Trophoblast cell (in vitro differentiated cells and primary cell): ENCODE measurements around the gene DNMT1.
A peak's percentile ranks its signal among the peaks of the same experiment; 100 is the strongest.

ENCODE experiments used
- DNase-seq, 2 donors: peaks; one replicate each; pipeline ENCODE4 v3.0.0-alpha.2; 2016
- H2AFZ ChIP-seq: 2 replicates; pipeline ENCODE4 v1.6.1; 2013; ENCODE audit warnings: low read length, moderate library complexity, mild to moderate bottlenecking; ENCODE audit not compliant: insufficient read depth, poor library complexity
- H2AK5ac ChIP-seq: 2 replicates; pipeline ENCODE4 v1.6.1; 2013; ENCODE audit warnings: mild to moderate bottlenecking, low read length
- H2BK120ac ChIP-seq: 2 replicates; pipeline ENCODE4 v1.6.1; 2013; ENCODE audit warnings: low read length, mild to moderate bottlenecking, moderate library complexity; ENCODE audit not compliant: insufficient read depth, poor library complexity
- H2BK12ac ChIP-seq: 2 replicates; pipeline ENCODE4 v1.6.1; 2013; ENCODE audit warnings: mild to moderate bottlenecking, low read length, moderate library complexity
- H2BK5ac ChIP-seq: 2 replicates; pipeline ENCODE4 v1.6.1; 2013; ENCODE audit warnings: low read length, low read depth, moderate library complexity, mild to moderate bottlenecking; ENCODE audit not compliant: poor library complexity
- H3K14ac ChIP-seq: 2 replicates; pipeline ENCODE4 v1.6.1; 2013; ENCODE audit warnings: mild to moderate bottlenecking, low read length
- H3K18ac ChIP-seq: 2 replicates; pipeline ENCODE4 v1.6.1; 2013; ENCODE audit warnings: mild to moderate bottlenecking, low read length
- H3K23ac ChIP-seq: 2 replicates; pipeline ENCODE4 v1.6.1; 2013; ENCODE audit warnings: low read length
- H3K27ac ChIP-seq: 2 replicates; pipeline ENCODE4 v1.5.1; 2013; ENCODE audit warnings: low read depth, mild to moderate bottlenecking, inconsistent platforms, low read length, moderate library complexity
- H3K27me3 ChIP-seq: 2 replicates; pipeline ENCODE4 v1.6.1; 2013; ENCODE audit warnings: inconsistent platforms, mild to moderate bottlenecking, low read length, moderate library complexity; ENCODE audit not compliant: insufficient read depth
- H3K36me3 ChIP-seq, 2 experiments: 1 replicate in 1 of 2; 2 replicates in 1 of 2; pipeline ENCODE4 v1.6.1; 2013; ENCODE audit warnings: low read length in 2 of 2, mild to moderate bottlenecking in 2 of 2, moderate library complexity in 1 of 2; ENCODE audit not compliant: insufficient read depth in 2 of 2, control insufficient read depth in 1 of 2
- H3K4ac ChIP-seq: 2 replicates; pipeline ENCODE4 v1.6.1; 2013; ENCODE audit warnings: low read depth, mild to moderate bottlenecking, low read length, moderate library complexity
- H3K4me1 ChIP-seq, 2 experiments: 1 replicate in 1 of 2; 2 replicates in 1 of 2; pipeline ENCODE4 v1.6.1; 2013; ENCODE audit warnings: low read length in 2 of 2, mild to moderate bottlenecking in 2 of 2, moderate library complexity in 1 of 2; ENCODE audit not compliant: insufficient read depth in 2 of 2, control insufficient read depth in 1 of 2
- H3K4me2 ChIP-seq: 2 replicates; pipeline ENCODE4 v1.6.1; 2013; ENCODE audit warnings: inconsistent platforms, mild to moderate bottlenecking, low read length, moderate library complexity
- H3K4me3 ChIP-seq: 2 replicates; pipeline ENCODE4 v1.5.1; 2013; ENCODE audit warnings: mild to moderate bottlenecking, low read depth, low read length, inconsistent platforms
- H3K79me1 ChIP-seq: one replicate; pipeline ENCODE4 v1.6.1; 2013; ENCODE audit warnings: low read length
- H3K79me2 ChIP-seq: 2 replicates; pipeline ENCODE4 v1.6.1; 2013; ENCODE audit warnings: low read length, mild to moderate bottlenecking; ENCODE audit not compliant: control insufficient read depth, insufficient read depth, poor library complexity
- H3K9ac ChIP-seq: 2 replicates; pipeline ENCODE4 v1.6.1; 2013; ENCODE audit warnings: mild to moderate bottlenecking, low read length
- H3K9me3 ChIP-seq: 2 replicates; pipeline ENCODE4 v1.6.1; 2013; ENCODE audit warnings: low read depth, mild to moderate bottlenecking, control low read depth, inconsistent platforms, low read length; ENCODE audit not compliant: insufficient read depth
- H4K12ac ChIP-seq: 2 replicates; pipeline ENCODE4 v1.6.1; 2013; ENCODE audit warnings: low read depth, mild to moderate bottlenecking, low read length, moderate library complexity
- H4K8ac ChIP-seq: 2 replicates; pipeline ENCODE4 v1.6.1; 2013; ENCODE audit warnings: low read depth, mild to moderate bottlenecking, low read length, moderate library complexity
- H4K91ac ChIP-seq: one replicate; pipeline ENCODE4 v1.6.1; 2013; ENCODE audit warnings: low read depth, mild to moderate bottlenecking, low read length, moderate library complexity
- WGBS: extraction: QIAGEN DNeasy Blood & Tissue Kit; methylation state at CpG from one replicate; pipeline ENCODE4 v1.1.7; 2013; ENCODE audit warnings: missing lambda C conversion rate; ENCODE audit not compliant: insufficient read length, insufficient coverage; ENCODE audit errors: extremely low coverage; 5-methylcytosine and 5-hydroxymethylcytosine counted together

Gene DNMT1

DNA sequence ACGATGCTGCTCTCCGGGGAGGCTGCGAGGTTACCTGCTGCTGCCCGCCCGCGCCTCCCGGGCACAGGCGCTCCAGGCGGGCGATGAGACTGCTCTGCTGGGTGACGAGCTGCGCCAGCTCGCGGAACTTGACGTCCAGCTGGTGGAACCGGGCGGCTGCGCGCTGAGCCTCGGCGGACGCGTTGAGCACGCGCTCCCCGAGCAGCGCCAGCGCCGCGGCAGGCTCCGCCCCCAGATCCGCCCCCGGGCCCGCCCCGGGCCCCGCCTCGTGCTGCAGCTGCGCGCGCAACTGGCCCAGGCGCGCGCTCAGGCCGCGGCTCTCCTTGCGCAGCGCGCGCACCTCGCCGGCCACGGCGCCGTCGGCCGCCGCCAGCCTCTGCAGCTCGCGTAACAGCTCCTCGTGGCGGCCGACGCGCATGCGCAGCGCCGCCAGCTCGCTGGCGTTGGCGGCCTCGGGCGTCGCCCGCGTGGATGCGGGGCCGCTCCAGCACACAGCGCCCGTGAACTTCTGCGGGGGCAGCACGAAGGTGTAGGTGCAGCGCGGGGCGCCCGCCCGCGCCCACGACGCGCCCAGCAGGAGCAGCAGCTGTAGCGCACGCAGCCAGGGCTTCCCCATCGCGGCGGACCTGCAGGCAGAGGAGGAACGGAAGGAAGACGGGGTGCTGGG, 98.7 kb downstream of the DNMT1 start:
- Histone ChIP-seq H3K23ac (no peak overlapping the region), H3K4me2 (peak overlapping the region; percentile 64), H3K4me3 (peak overlapping the region; percentile 62), H3K4ac (peak overlapping the region; percentile 43), H4K8ac (peak overlapping the region; percentile 89), H4K12ac (peak overlapping the region; percentile 43), H2BK12ac (peak overlapping the region; percentile 15), H2BK5ac (no peak overlapping the region), H3K14ac (peak overlapping the region; percentile 74), H3K4me1 (peaks cover 6% of the 10 kb centered on the region in 2 experiments), H2BK120ac (peak overlapping the region; percentile 39), H3K79me1 (peaks cover 4% of the 10 kb centered on the region), H3K9me3 (peaks cover 3% of the 10 kb centered on the region), H3K27me3 (peaks cover 3% of the 10 kb centered on the region), H2AK5ac (no peak overlapping the region), H3K9ac (no peak overlapping the region), H2AFZ (peak overlapping the region; percentile 80), H3K27ac (no peak overlapping the region), H3K79me2 (peaks cover 2% of the 10 kb centered on the region), H3K36me3 (no peaks in the 10 kb centered on the region), H3K18ac (peak overlapping the region; percentile 74), H4K91ac (peak overlapping the region; percentile 67)
- peak; percentile 92 to 99 for DNase-seq
- no CpG with 5 or more reads among the region's 97 CpGs for WGBS

DNA sequence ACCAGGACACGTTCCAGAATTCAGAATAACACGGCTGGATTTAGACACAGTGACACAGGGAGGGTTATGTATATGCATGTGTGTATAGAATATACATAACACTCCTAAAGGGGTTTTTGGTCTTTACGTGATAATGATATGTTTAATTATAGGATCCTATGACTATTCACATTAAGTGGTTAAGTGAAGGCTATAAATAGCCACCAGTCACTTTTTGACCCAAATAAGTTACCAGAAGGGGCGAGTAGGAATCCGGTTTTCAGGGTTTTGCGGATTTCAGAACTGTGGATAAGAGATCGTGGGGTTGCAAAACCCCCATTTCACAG, 99.2 kb downstream of the DNMT1 start:
- H2BK12ac ChIP-seq, result no peak overlapping the region

DNA sequence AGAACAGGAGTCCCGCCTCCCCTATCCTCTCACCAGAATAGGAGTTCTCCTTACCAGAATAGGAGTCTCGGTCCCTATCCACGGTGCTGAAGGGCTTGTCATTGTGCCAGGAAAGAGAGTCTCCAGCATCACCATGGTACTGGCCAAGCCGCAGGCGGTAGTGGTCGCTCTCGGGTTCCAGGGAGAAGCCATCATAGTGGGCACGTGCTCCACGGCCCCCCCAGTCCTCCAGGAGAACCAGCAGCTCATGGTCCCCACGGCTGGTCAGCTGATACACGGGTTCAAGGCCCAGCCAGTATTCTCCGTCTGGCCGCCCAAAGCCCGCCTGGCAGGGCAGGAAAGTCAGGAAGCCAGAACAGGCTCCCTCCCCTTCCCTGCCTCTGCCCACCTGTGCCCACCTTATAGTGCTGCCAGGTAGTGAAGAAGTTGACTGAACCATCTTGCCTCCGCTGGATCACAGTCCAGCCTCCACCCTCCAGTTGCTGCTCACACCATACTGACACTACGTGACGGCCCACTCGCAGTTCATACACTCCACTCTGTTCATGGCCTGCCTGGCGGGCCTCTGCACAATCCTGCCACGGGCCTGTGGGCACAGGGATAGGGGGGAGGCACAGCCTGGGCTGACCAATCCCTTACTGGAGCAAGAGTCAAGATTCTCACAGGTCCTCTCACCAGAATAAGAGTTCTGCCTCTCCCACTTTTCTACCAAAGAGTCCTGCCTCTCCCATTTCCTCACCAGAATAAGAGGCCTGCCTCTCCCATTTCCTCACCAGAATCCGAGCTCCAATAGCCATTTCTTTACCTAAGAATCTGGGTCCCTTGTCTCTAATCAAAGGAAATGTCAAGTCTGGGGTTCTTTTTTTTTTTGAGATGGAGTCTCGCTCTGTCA, 101.2 kb downstream of the DNMT1 start:
- H3K18ac ChIP-seq, result no peak overlapping the region
- no peak overlapping the region for H2BK120ac ChIP-seq
- H3K79me1 ChIP-seq, result peaks cover 4% of the 10 kb centered on the region
- H3K23ac ChIP-seq, result no peak overlapping the region
- peaks cover 6% of the 10 kb centered on the region in 2 experiments for H3K4me1 ChIP-seq
- no peak overlapping the region for H2BK12ac ChIP-seq
- no peak overlapping the region for H2AFZ ChIP-seq
- no CpG with 5 or more reads among the region's 22 CpGs for WGBS
- peaks cover 2% of the 10 kb centered on the region for H3K79me2 ChIP-seq
- H2AK5ac ChIP-seq, result no peak overlapping the region
- no peak overlapping the region for H4K91ac ChIP-seq
- no peak overlapping the region for H3K9ac ChIP-seq
- no peak overlapping the region for H4K8ac ChIP-seq
- H3K36me3 ChIP-seq, result no peaks in the 10 kb centered on the region
- no peak overlapping the region for H4K12ac ChIP-seq
- no peak overlapping the region for H3K27ac ChIP-seq
- no peak overlapping the region for H2BK5ac ChIP-seq
- H3K14ac ChIP-seq, result no peak overlapping the region
- H3K4me2 ChIP-seq, result no peak overlapping the region
- no peak overlapping the region for H3K4ac ChIP-seq
- no peak overlapping the region for H3K4me3 ChIP-seq
- DNase-seq, result peak in 1 of 2 donors; percentile 24
- H3K9me3 ChIP-seq, result peaks cover 8% of the 10 kb centered on the region
- H3K27me3 ChIP-seq, result peaks cover 3% of the 10 kb centered on the region

More for the DNA sequence above, 99.2 kb downstream of the DNMT1 start:
- peaks cover 3% of the 10 kb centered on the region for H3K27me3 ChIP-seq
- no peak overlapping the region for H2BK120ac ChIP-seq
- peaks cover 2% of the 10 kb centered on the region for H3K79me2 ChIP-seq
- peaks cover 3% of the 10 kb centered on the region for H3K9me3 ChIP-seq
- WGBS, result no CpG with 5 or more reads among the region's 7 CpGs
- peak overlapping the region; percentile 33 for H3K4me2 ChIP-seq
- H2AFZ ChIP-seq, result no peak overlapping the region
- H2AK5ac ChIP-seq, result no peak overlapping the region
- H3K18ac ChIP-seq, result no peak overlapping the region
- no peak overlapping the region for H3K9ac ChIP-seq
- no peak overlapping the region for H4K12ac ChIP-seq
- peaks cover 6% of the 10 kb centered on the region in 2 experiments for H3K4me1 ChIP-seq
- no peaks in the 10 kb centered on the region for H3K36me3 ChIP-seq
- H3K23ac ChIP-seq, result no peak overlapping the region
- no peak overlapping the region for H3K27ac ChIP-seq
- H2BK5ac ChIP-seq, result no peak overlapping the region
- peaks cover 4% of the 10 kb centered on the region for H3K79me1 ChIP-seq
- no peak overlapping the region for H3K4me3 ChIP-seq
- DNase-seq, result no peak
- H4K8ac ChIP-seq, result no peak overlapping the region
- no peak overlapping the region for H3K4ac ChIP-seq
- H4K91ac ChIP-seq, result no peak overlapping the region
- no peak overlapping the region for H3K14ac ChIP-seq

DNA sequence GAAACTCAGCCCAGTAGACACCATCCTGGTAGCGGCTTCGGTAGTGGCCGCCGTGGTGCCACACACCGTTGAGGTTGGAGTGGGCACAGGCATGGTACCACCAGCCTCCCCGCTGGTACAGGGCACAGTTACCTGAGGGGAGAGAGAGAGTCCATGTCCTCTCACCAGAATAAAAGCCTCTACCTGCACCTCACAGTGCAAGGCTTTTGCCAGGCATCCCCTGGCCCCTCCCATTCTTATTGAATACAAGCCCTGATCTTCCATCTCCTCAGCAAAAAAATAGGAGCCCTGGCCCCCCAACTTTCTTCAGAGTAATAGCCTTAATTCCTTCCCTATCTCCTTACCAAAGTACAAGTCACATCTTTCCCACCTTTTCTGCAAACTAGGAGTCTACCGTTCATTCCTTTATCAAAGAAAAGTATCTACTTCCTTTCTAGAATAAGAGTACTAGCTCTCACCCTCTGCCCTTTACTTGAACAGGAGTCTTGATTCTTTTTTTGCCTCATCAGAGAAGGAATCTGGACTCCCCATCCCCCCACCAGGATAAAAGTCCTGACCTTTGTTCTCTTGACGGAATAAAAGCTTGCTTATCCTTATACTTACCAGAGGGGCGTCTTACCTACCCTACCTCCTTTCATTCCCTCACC, 102.0 kb downstream of the DNMT1 start:
- no peak overlapping the region for H3K18ac ChIP-seq
- H3K36me3 ChIP-seq, result no peaks in the 10 kb centered on the region
- peaks cover 2% of the 10 kb centered on the region for H3K79me2 ChIP-seq
- no peak overlapping the region for H4K12ac ChIP-seq
- DNase-seq, result no peak
- H3K4me3 ChIP-seq, result no peak overlapping the region
- WGBS, result no CpG with 5 or more reads among the region's 9 CpGs
- no peak overlapping the region for H4K91ac ChIP-seq
- no peak overlapping the region for H3K27ac ChIP-seq
- H3K14ac ChIP-seq, result no peak overlapping the region
- H2BK5ac ChIP-seq, result no peak overlapping the region
- H3K9ac ChIP-seq, result no peak overlapping the region
- H3K23ac ChIP-seq, result no peak overlapping the region
- H2AFZ ChIP-seq, result no peak overlapping the region
- H3K4ac ChIP-seq, result no peak overlapping the region
- no peak overlapping the region for H4K8ac ChIP-seq
- peaks cover 3% of the 10 kb centered on the region for H3K27me3 ChIP-seq
- H2BK120ac ChIP-seq, result no peak overlapping the region
- H3K4me2 ChIP-seq, result no peak overlapping the region
- no peak overlapping the region for H2BK12ac ChIP-seq
- H3K9me3 ChIP-seq, result peaks cover 8% of the 10 kb centered on the region
- H3K4me1 ChIP-seq, result peaks cover 6% of the 10 kb centered on the region in 2 experiments
- no peak overlapping the region for H2AK5ac ChIP-seq
- peaks cover 4% of the 10 kb centered on the region for H3K79me1 ChIP-seq
